DMS79 (cell line): Measurements from ENCODE around the gene FANCF.
A peak's percentile ranks its signal among the peaks of the same experiment; 100 is the strongest.
"Not testable (repeated sequence)": the region's sequence is repeated elsewhere in the genome, so short reads cannot be mapped to it uniquely, and the experiment has no call there.

Source experiments
- DNase-seq: peaks from one replicate; lab custom pipeline; 2025; lab: John Stamatoyannopoulos, UW

Gene FANCF, protein sequence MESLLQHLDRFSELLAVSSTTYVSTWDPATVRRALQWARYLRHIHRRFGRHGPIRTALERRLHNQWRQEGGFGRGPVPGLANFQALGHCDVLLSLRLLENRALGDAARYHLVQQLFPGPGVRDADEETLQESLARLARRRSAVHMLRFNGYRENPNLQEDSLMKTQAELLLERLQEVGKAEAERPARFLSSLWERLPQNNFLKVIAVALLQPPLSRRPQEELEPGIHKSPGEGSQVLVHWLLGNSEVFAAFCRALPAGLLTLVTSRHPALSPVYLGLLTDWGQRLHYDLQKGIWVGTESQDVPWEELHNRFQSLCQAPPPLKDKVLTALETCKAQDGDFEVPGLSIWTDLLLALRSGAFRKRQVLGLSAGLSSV

GRCh38 chr11:22625448-22626287 is at the start of gene FANCF:
Gene FANCF (minus strand): TSS chr11:22625823. CDS start chr11:22625810, 13 bp downstream.
- DNase-seq = peak; percentile 99

DNA sequence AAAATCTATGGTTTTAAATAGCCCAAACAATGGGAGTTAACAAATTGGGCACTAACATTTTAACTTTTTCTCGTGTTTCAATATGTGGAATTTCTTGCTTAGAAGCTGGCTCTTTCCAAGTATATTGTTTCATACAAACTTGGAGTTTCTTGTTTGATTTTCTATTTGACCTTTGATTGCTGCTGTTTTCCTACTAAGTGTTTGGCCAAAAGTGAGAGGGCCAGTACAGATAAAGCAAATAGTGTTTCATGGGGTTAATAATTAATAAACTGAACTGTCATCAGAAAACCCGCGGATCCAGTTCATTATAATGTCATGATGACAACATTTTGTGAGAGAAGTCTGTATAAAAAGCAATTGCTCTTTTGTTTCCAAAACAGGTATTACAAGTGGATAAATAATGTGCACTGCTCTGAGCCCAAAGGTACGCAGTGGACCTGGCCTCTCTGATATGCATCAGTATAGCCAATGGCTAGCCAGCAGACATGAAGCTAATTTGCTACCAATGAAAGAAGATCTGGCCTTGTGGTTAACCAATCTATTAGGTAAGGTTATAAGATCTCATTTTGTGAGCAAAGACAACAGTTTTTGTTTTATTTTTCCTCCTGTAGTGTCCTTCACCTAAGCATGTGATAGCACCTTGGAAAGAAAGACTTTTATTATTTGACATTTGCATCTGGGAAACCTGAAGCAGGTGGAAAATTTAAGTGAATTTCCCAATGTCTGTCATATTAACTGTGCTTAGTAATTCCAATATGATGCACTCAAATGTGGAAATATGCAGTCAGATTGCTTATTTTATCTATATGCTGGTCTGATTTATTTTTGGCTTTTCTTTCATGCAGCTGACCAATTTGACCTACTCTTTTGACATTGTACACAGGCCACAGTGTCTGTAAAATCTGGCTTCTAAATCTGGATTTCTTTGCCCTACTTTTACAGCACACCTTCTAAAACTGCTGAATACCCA is 49.1 kb upstream of the FANCF start:
- DNase-seq = no peak

DNA sequence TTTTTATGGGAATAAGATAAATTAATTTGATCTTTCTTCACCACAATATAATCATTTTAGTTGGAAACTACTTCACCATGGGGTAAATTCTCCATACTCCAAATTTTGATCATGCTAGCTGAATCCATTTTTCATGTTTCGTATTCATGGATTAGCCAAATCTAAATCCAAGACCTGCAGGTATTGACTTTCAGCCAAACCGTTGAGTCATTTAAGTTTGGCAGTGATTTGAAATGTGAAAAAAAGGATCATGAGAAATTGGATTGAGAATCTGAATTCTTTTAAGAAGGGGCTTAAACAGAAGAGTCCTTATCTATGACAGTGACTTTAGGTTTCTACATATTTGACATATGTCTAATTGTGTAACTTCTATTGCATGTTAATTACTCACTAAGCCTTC is 46.1 kb upstream of the FANCF start:
- no peak for DNase-seq

DNA sequence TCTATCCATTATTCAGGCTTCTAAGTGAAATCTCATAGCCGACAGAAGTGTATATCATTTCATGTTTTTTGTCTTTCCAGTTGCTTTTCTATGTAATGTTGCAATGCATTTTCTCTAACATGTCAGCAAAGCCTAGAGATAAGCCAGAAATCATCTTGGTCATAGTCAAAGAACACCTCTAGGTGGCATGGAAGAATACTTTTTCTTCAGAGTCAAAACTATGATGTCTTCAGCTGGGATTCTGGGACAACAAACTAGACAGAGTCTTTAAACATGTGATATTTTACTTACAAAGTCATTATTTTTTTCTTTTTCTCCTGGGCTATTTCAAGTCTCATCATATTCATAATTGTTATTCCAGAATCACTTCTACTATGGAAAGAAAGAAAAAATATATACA is 45.2 kb upstream of the FANCF start:
- no peak for DNase-seq

GRCh38 chr11:22669368-22669767 is 43.7 kb upstream of the FANCF start:
- no peak for DNase-seq

GRCh38 chr11:22668005-22668796 is 42.6 kb upstream of the FANCF start:
- DNase-seq = no peak

DNA sequence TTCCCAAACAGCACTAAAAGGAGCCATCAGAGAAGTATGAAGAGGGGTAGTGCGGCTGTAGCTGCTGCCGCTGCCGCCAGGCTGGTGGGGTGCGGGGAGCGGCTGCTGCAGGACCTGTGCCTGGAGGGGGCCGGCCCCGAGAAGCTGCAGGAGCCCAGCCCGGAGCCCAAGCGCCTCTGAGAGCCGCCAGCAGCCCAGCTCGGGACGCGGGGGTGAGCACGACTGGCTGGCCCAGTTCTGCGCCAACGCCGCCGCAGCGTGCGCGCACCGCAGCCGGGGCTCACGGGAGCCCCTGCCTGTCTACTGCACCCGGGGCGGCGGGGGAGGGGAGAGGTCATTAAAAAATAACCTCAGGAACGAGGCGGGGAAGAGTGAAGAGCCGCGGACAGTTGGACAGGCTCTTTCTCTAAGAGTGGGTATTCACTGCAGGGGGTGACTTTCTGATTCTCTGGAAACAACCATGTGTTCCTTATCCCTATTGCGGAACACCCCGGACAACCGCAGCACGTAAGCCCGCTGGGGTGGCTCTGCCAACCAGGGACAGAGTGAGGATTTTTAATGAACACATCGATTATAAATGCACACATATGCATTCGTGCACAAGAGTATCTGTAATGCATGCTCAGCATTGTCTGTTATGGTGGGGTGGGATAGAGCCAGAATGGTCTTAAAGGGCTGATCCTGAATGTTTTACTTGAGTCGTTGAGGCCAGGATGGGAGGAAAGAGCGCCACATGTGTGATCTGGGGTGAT is 41.2 kb upstream of the FANCF start:
- DNase-seq = no peak

DNA sequence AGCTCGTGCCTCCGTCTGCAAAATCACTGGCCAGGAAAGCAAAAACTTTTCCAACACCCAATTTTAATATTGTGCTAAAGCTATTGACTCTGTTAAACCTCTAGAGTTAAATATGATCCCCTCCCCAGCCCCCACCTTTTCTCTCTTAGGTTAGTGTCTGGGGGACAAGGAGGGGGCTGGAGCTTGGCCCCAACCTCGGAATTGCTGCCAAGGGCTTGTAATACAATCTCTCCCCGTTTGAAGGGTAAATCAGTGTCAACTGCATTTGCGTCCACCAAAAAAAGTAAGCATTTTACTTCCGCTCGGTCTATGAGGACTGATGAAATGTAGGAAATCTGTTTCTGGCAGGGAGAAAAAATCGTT is 40.7 kb upstream of the FANCF start, which contains the start of gene GAS2:
Gene GAS2 (plus strand): TSS at position 287 of the 363 bp plus-strand sequence. CDS start 8,259 bp downstream, outside the sequence.
- DNase-seq = peak; percentile 38

- no peak for DNase-seq
Observed at GRCh38 chr11:22659783-22660182, 34.2 kb upstream of the FANCF start.

DNA sequence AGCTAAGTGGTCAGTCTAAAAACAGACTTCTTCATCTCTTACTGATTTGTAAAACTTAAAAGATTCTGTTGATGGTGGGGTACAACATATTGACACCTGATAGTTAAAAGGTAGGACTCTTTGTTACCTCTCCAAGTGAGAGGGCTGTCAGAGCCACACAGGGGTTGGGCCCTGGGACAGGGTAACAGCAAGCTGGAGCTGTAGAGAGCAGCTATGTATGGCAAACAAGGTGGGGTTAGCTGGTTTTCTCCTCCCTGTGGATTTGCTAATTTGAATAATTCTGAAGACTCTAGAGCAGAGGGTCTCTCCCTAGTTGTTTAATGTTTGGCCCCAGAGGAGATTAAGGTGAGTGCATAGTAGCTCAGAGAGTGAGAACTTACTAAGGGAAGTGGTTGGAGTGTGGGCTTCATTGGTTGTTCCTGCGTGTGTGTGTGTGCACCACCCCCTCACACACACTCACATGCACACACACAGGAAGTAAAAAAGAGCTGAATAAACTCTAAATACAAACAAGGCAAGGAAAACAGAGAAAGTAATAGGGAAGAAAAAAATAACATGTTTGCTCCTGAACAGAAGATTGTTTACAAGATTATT is 31.6 kb upstream of the FANCF start:
- DNase-seq = no peak

DNA sequence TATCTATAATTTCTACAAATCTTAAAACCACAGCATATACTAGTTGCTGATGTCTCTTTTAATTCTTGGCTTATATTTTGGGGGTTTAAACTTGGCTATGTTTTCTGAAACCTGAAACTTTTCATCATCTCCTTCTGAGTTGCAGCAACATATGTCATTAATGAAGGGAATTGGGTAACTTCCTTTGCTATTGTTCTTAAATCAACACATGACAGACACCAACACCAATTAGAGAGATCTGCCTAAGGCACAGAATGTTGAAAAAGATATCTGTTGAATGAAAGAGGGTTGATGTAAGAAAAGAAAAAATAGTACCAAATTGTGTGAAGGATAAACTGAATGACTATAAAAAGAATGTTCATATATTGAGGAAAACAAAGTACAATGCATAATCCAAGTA is 30.5 kb upstream of the FANCF start:
- DNase-seq = no peak

DNA sequence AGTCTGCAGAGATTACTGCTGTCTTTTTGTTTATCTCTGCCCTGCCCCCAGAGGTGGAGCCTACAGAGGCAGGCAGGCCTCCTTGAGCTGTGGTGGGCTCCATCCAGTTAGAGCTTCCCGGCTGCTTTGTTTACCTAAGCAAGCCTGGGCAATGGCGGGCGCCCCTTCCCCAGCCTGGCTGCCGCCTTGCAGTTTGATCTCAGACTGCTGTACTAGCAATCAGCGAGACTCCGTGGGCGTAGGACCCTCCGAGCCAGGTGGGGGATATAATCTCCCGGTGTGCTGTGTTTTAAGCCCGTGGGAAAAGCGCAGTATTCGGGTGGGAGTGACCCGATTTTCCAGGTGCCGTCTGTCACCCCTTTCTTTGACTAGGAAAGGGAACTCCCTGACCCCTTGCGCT is 26.7 kb upstream of the FANCF start:
- not testable (repeated sequence) for DNase-seq

DNA sequence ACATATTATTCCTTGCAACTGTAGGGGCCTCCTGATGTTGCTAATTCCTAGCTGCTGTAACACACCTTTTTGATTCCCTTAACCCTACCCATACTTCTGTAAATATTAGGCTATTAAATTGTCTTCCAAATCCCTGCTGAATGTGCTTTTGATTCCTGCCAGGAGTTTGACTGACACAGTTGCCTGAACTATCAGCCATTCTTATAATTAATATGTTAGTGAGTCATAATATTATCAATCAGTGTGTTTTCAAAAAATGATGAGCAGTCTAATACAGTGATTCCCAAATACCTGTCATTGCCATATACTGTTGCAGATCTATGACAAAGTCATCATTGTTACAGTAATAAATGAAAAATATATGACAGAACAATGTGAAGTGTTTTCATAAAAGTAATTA is 15.9 kb upstream of the FANCF start:
- no peak for DNase-seq

GRCh38 chr11:22640862-22641261 is 15.2 kb upstream of the FANCF start:
- no peak for DNase-seq

GRCh38 chr11:22635689-22636088 is 10.1 kb upstream of the FANCF start:
- no peak for DNase-seq

- no peak for DNase-seq
Observed at GRCh38 chr11:22634897-22635629, 9.4 kb upstream of the FANCF start.

DNA sequence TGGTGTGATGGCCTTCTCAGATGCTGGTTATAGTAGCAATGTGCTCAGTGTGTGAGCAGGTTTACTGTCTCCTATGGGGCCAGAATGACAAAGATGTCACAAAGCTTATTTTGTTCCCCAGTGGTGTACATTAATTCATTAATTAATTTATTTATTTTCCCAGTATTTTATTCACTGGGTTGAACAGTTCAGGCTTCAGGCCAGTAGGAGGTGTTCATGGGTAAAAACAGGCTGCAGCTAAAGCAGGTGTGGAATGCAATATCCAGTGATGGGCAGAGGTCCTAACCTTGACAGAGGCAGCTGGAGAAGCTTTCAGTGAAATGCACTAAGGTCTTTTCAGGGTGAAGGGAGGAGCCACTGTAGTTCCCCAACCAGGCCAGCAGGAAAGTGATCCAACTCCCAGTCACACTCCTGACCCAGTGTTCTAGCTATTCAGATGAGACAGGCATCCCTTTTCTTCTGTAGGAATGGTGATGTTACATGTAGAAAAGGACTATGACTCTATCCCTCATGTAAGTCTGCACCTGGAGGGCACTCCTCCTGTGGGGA is 7.8 kb upstream of the FANCF start:
- no peak for DNase-seq

DNA sequence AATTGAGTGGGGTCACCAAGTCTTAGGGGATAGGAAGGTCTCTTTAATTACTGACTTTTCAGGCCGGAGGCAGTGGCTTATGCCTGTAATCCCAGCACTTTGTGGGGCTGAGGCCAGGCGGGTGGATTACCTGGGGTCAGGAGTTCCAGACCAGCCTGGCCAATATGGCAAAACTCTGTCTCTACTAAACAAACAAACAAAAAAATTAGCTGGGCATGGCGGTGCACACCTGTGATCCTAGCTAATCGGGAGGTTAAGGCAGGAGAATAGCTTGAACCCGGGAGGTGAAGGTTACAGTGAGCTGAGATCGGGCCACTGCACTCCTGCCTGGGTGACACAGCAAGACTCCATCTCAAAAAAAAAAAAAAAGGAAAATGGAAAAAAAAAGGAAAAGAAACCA is 1.8 kb upstream of the FANCF start:
- DNase-seq = no peak
